ENCODE measurements around the gene ANGPTL4.
"Not testable (repeated sequence)": the region's sequence is repeated elsewhere in the genome, so short reads cannot be mapped to it uniquely, and the experiment has no call there.

Gene ANGPTL4

DNA sequence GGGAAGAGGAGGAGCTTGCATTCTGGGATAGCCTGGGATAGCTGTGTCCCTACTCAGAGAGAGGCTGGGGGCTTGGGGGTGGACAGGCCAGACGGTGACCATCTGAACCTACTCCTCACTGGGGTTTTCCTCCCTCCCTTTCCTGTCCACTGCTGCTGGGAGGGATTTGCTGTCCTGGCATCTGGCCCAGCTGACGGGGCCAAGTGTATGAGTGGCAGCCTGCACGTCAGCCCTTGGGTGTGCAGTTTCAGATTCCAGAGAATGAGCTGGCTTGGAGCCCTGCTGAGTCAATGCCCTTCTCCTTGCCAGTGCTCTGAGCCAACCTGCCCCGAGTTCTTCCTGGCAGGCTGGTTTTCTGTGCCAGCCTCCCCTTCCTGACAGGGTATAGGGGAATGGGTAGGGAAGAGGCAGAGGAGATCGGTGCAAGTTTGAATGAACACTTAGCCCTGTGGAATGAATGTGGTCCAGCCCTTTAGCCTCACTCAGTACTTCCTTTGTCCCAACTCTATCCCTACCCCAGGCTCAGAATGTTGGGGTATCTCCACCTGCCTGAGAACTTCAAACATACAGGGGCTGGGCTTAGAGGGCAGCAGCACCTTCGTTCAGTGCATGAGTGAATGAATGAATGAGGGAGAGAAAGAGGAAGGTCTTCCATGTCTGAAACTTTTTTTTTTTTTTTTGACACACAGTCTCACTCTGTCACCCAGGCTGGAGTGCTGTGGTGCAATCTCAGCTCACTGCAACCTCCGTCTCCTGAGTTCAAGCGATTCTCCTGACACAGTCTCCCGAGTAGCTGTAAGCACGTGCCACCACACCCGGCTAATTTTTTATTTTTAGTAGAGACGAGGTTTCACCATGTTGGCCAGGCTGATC lies 1.8 kb upstream of the ANGPTL4 start:
- no peak for DNase-seq (ENCODE audit: low read depth in 2 of 2)

DNA sequence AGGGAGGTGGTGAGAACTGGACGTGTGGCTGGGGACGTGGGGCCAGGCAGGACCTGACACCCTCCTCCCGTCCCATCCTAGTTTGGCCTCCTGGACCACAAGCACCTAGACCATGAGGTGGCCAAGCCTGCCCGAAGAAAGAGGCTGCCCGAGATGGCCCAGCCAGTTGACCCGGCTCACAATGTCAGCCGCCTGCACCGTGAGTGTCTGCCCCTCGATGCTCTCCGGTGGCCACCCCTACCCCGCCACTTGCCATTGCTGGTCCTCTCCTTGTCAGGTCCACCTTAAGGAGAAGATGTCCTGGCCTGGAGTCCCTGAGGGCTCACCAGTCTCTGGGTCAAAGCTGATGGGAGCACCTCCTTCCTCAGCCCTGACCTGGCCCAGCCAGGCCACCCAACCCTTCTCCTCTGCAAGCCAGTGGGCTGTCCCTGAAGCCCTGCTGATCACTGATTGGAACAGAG lies 2.2 kb downstream of the ANGPTL4 start:
- no peak for DNase-seq (ENCODE audit: low read depth in 2 of 2)

DNA sequence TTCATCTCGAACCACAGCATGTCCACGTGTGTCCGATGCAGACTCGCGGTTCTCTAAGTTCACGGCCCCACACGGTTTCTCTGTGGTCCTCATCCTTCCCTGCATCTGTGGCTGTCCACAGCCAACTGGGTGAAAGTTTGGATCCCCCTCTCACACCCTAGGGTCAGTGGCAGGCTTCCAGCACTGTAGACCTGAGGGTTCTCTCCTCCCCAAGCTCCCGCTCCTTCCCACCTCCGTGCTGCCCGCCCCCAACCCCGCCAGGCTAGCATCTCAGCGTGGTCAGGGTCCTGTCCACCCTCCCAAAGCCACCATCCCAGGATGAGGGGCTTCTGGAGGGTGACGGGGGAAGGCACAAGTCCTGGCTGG lies 3.0 kb downstream of the ANGPTL4 start:
- DNase-seq (ENCODE audit: low read depth in 2 of 2), result no peak

DNA sequence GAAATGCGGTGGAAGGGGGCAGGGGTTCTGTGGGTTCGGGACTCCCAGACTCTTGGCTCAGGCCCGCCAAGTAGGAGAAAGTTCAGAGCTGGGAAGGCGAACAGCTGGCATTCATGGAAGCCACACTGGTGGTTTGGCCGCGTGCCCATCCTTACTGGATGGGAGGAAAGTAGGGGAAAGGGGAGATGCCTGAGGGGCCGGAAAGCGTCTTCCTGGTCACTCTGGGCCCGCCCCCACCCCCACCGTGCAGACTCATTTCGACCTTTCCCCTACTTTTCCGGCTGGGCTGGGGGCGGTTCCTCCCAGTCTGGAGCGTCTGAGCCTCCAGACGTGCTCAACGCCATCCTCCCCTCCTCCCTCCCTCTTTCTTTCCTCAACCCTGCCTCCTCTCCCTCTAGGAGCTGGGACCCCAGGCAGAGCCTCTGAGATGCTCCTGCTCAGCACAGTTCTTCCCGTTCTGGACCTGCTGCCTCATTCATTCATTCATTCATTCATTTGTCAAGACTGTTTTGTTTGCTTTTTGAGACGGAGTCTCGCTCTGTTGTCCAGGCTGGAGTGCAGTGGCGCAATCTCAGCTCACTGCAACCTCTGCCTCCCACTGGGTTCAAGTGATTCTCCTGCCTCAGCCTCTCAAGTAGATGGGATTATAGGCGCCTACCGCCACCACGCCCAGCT lies 3.5 kb downstream of the ANGPTL4 start:
- no peak for DNase-seq (ENCODE audit: low read depth in 2 of 2)

DNA sequence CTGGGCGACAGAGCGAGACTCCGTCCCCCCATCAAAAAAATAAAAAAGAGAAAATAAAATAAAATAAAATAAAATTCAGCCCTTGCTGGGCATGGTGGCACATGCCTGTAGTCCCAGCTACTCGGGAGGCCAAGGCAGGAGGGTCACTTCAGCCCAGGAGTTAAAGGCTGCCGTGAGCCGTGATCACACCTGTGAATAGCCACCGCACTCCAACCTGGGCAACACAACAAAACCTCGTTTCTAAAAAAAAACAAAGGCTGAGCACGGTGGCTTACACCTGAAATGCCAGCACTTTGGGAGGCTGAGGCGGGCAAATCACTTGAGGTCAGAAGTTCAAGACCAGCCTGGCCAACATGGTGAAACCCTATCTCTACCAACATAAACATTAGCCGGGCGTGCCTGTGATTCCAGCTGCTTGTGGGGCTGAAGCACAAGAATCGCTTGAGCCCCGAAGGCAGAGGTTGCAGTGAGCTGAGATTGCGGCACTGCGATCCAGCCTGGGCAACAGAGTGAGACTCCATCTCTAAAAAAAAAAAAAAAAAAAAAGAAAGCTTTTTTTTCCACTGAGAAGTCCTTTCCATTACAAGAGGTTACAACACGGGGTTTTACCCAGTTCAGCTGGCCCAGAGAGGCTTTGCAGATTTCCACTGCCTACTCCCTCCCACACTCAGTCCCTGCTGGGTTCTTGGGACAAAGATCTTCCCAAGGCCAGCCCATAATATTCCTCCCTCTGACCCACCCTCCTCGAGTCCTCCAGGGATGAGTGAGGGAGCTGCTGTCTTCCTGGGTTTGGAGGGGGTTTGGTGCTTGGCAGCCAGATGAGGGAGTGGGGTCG lies 6.4 kb downstream of the ANGPTL4 start:
- no peak for DNase-seq (ENCODE audit: low read depth in 2 of 2)

DNA sequence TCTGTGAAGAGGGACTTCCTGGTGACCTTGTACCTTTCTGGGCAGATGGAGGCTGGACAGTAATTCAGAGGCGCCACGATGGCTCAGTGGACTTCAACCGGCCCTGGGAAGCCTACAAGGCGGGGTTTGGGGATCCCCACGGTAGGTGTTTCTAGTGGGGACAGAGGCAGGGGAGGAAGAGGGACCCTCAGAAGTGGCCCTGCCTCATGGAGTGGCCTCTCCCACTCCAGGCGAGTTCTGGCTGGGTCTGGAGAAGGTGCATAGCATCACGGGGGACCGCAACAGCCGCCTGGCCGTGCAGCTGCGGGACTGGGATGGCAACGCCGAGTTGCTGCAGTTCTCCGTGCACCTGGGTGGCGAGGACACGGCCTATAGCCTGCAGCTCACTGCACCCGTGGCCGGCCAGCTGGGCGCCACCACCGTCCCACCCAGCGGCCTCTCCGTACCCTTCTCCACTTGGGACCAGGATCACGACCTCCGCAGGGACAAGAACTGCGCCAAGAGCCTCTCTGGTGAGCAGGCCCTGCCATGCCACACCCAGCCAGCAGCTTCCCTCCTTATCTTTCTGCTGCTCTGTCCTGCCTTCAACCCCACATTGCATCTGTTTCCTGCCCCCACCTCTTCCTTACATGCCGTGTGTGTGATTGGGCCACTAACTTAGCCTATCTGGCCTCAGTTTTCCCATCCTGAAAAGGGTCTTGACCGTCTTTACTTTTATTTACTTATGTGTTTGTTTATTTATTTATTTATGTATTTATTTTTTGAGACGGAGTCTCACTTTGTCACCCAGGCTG lies 7.3 kb downstream of the ANGPTL4 start:
- no peak for DNase-seq (ENCODE audit: low read depth in 2 of 2)

DNA sequence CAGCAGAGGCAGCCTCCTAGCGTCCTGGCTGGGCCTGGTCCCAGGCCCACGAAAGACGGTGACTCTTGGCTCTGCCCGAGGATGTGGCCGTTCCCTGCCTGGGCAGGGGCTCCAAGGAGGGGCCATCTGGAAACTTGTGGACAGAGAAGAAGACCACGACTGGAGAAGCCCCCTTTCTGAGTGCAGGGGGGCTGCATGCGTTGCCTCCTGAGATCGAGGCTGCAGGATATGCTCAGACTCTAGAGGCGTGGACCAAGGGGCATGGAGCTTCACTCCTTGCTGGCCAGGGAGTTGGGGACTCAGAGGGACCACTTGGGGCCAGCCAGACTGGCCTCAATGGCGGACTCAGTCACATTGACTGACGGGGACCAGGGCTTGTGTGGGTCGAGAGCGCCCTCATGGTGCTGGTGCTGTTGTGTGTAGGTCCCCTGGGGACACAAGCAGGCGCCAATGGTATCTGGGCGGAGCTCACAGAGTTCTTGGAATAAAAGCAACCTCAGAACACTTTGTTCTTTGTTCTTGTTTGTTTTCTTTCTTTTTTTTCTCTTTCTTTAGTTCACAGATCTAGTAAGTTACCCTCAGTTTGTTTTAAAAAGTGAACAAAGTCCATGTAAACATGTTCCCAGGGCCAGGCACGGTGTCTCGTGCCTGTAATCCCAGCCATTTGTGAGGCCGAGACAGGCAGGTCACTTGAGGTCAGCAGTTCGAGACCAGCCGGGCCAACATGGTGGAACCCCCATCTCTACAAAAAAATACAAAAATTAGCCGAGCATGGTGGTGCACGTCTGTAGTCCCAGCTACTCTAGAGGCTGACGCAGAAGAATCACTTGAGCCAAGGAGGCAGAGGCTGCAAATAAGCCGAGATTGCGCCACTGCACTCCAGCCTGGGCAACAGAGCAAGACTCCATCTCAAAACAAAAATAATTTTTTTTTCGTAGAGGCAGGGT lies 10.2 kb downstream of the ANGPTL4 start:
- no peak for DNase-seq (ENCODE audit: low read depth in 2 of 2)

DNA sequence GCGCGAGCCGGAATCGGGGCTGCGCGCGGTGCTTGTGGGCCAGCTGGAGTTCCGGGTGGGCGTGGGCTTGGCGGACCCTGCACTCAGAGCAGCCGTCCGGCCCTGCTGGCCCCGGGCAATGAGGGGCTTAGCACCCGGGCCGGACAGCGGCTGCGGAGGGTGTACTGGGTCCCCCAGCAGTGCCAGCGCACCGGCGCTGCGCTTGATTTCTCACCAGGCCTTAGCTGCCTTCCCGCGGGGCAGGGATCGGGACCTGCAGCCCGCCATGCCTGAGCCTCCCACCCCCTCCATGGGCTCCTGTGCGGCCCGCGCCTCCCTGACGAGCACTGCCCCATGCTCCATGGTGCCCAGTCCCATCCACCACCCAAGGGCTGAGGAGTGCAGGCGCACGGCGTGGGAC lies 11.8 kb downstream of the ANGPTL4 start:
- not testable (repeated sequence) for DNase-seq (ENCODE audit: low read depth in 2 of 2)

DNA sequence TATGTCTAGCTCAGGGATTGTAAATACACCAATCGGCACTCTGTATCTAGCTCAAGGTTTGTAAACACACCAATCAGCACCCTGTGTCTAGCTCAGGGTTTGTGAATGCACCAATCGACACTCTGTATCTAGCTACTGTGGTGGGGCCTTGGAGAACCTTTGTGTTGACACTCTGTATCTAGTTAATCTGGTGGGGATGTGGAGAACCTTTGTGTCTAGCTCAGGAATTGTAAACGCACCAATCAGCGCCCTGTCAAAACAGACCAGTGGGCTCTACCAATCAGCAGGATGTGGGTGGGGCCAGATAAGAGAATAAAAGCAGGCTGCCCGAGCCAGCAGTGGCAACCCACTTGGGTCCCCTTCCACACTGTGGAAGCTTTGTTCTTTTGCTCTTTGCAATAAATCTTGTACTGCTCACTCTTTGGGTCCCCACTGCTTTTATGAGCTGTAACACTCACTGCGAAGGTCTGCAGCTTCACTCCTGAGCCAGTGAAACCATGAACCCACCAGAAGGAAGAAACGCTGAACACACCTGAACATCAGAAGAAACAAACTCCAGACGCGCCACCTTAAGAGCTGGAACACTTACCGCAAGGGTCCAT lies 12.5 kb downstream of the ANGPTL4 start:
- not testable (repeated sequence) for DNase-seq (ENCODE audit: low read depth in 2 of 2)

DNA sequence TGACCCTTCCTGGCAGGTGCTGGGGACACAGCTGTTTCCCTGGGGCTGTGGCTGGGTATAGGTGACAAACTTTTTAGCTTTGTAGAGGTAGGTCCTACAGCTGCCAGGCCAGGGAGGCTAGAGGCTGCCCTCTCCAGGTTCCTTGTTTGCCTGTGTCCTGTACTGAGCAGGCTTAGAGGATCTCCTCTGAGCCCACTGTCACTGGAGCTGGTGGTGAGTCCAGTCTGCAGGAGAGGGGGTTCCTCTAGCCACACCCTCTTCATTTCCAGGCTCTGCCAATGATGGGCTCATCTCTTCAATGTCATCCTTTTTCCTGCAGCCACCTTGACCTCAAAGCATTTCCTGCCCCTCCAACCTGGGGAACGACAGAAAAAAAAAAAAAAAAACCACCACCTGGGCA lies 13.6 kb downstream of the ANGPTL4 start:
- DNase-seq (ENCODE audit: low read depth in 2 of 2), result no peak

DNA sequence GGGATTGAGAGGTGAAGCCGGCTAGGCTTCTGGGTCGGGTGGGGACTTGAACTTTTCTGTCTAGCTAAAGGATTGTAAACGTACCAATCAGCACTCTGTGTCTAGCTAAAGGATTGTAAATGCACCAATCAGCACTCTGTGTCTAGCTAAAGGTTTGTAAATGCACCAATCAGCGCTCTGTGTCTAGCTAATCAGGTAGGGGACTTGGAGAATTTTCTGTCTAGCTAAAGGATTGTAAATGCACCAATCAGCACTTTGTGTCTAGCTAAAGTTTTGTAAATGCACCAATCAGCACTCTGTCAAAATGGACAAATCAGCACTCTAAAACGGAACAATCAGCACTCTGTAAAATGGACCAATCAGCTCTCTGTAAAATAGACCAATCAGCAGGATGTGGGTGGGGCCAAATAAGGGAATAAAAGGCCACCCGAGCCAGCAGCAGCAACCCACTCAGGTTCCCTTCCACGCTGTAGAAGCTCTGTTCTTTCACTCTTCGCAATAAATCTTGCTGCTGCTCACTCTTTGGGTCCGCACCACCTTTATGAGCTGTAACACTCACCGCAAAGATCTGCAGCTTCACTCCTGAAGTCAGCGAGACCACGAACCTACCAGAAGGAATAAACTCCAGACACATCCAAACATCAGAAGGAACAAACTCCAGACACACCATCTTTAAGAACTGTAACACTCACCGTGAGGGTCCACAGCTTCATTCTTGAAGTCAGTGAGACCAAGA lies 15.4 kb downstream of the ANGPTL4 start:
- not testable (repeated sequence) for DNase-seq (ENCODE audit: low read depth in 2 of 2)

DNA sequence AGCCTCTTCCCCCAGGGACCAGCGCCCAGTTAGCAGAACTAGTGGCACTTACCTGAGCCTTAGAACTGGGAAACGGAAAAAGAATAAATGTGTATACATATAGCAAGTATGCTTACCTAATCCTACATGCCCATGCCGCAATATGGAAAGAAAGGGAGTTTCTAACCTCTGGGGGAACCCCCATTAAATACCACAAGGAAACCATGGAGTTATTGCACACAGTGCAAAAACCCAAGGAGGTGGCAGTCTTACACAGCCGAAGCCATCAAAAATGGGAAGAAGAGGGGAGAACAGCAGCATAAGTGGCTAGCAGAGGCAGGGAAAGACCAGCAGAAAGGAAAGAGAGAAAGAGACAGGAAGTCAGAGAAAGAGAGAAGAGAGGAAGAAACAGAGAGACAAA lies 20.6 kb downstream of the ANGPTL4 start:
- DNase-seq (ENCODE audit: low read depth in 2 of 2), result not testable (repeated sequence)

DNA sequence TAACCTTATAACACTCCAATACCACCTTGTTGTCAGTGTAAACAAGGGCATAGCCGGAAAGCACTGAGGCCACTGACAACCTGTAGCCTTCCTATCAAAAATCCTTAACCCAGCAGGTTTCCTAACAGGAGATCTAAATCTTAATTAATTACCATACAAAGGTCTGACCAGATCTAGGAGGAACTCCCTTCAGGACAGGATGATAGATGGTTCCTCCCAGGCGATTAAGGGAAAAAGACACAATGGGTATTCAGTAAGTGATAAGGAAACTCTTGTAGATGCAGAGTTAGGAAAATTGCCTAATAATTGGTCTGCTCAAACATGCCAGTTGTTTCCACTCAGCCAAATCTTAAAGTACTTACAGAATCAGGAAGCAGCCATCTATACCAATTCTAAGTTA lies 21.1 kb downstream of the ANGPTL4 start:
- not testable (repeated sequence) for DNase-seq (ENCODE audit: low read depth in 2 of 2)

DNA sequence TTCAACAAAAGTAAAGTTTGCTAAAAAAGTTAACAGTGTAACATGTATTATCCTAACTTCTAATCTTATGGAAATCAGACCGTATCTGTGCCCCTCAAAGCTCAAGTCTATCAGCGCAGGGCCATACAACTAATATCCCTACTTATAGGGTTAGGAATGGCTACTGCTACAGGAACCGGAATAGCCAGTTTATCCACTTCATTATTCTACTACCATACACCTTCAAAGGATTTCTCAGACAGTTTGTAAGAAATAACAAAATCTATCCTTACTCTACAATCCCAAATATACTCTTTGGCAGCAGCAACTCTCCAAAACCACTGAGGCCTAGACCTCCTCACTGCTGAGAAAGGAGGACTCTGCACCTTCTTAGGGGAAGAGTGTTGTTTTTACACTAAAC lies 21.6 kb downstream of the ANGPTL4 start:
- DNase-seq (ENCODE audit: low read depth in 2 of 2), result not testable (repeated sequence)

DNA sequence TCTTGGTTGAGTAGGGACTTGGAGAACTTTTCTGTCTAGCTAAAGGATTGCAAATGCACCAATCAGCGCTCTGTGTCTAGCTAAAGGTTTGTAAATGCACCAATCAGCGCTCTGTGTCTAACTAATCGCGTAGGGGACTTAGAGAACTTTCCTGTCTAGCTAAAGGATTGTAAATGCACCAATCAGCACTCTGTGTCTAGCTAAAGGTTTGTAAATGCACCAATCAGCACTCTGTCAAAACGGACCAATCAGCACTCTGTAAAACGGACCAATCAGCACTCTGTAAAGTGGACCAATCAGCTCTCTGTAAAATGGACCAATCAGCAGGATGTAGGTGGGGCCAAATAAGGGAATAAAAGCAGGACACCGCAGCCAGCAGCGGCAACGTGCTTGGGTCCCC lies 22.5 kb downstream of the ANGPTL4 start:
- DNase-seq (ENCODE audit: low read depth in 2 of 2), result not testable (repeated sequence)

DNA sequence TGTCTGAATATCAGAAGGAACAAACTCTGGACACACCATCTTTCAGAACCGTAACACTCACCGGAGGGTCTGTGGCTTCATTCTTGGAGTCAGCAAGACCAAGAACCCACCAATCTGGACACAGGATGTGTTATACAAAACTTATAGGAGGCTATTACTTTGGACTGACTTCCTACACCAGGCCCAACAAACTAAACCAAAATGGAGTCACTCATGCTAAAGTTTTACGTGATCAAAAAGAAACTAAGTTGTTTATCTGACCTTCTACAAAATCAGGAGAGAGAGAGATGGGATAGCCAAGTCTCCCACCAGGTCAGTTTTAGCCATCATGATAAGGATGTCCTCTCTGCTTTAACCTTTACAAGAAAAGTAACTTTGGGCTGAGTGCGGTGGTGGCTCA lies 23.0 kb downstream of the ANGPTL4 start:
- no peak for DNase-seq (ENCODE audit: low read depth in 2 of 2)

DNA sequence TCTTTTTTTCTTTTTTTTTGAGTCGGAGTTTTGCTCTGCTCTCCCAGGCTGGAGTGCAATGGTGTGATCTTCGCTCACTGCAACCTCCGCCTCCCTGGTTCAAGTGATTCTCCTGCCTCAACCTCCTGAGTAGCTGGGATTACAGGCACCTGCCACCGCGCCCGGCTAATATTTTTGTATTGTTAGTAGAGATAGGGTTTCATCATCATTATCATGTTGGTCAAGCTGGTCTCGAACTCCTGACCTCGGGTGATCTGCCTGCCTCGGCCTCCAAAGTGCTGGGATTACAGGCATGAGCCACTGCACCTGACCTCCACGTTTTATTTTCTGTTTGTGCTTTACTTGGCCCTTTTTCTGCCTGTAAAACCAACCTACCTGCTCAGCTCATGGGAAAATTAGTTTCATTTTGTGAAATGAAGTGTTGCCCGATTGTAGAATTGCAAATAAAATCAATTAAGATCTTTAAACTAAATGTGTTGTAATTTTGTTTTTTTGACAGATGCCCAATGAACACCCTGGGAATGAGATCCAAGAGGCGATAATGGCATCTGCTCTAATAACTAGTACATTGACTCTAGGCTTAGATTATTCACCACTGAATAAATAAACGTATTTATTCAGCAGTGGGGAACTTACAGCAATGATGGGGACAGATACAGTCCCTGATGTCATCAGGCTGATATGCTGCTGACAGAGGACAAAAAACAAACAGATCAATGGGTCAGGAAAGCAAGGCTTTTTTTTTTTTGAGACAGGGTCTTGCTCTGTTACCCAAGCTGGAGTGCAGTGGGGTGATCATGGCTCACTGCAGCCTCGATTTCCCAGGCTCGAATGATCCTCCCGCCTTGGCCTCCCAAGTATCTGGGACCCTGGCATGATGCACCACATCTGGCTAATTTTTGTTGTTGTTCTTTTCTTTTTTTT lies 24.0 kb downstream of the ANGPTL4 start:
- no peak for DNase-seq (ENCODE audit: low read depth in 2 of 2)

DNA sequence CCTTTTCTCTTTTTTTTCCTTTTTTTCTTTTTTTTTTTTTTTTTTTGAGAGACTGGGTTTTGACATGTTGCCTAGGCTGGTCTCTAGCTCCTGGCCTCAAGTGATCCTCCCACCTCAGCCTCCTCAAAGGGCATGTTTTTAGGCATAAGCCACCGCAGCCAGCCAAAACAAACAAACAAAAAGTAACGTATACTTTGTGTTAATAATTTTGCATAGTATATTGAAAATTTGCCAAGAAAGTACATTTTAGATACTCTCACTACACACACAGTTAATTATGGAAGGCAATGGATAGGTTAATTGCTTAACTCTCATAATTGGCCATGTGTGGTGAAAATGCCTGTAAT lies 24.6 kb downstream of the ANGPTL4 start:
- DNase-seq (ENCODE audit: low read depth in 2 of 2), result no peak

All from stimulated activated CD8-positive, alpha-beta memory T cell treated with anti-CD3 and anti-CD28 coated beads, Interleukin-7, amount 100 ng/mL, for 4 hours (primary cell).